ENCODE measurements around the gene KRTAP10-2. TPM values are rescaled to one million over a fixed set of nuclear protein-coding genes. Genes with fewer than 3 reads are reported as not detected.

Gene KRTAP10-2
- total RNA-seq, 2 experiments from 2014 or later = not detected

DNA sequence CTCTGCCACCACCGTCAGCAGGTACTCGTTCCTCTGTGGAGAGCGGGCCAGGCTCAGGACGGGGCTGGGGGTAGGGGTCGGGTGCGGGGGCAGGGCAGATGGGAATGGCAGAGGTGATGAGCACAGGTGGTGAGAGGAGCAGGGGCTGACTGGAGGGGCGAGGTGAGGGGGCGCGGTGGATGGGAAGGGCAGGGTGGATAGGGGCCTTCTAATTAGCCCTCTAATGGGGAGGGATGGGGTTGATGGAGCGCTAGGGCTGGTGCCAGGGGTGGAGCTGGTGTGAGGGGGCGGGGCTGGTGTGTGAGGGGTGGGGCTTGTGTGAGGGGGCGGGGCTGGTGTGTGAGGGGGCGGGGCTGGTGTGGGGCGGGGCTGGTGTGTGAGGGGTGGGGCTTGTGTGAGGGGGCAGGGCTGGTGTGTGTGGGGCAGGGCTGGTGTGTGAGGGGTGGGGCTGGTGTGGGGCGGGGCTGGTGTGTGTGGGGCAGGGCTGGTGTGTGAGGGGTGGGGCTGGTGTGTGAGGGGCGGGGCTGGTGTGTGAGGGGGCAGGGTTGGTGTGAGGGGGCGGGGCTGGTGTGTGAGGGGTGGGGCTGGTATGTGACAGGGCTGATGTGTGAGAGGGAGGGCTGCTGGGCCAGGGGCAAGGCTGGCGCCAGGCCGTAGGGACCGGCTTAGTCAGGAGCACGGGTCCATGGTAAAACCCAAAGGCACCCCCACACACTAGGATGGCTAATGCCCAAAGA is 17.2 kb downstream of the KRTAP10-2 start:
- intact Hi-C loops (cut with micrococcal nuclease; ENCODE audit: unreplicated experiment) = no loop called here
- no peak for TF ChIP-seq CTCF (conservative IDR thresholded peaks at IDR 0.05; ENCODE audit: low read length)
- no peak for TF ChIP-seq EZH2phosphoT487 (IDR thresholded peaks at IDR 0.05; ENCODE audit: borderline replicate concordance, low read depth, low read length)
- no peaks in the 10 kb centered on the region for H3K79me2 ChIP-seq (ENCODE audit: insufficient read depth, low read depth, low read length)
- ChIA-PET CTCF (ENCODE audit: unreplicated experiment) (no interaction called here), POLR2A (no interaction called here)
- H3K9me3 ChIP-seq (ENCODE audit: low read length) = no peaks in the 10 kb centered on the region
- no peak overlapping the region for H3K4me3 ChIP-seq (ENCODE audit: low read depth, low read length, poor library complexity, severe bottlenecking)
- no peak overlapping the region for H3K4me2 ChIP-seq (ENCODE audit: low read length)
- H4K20me1 ChIP-seq (ENCODE audit: insufficient read depth, low read length) = no peaks in the 10 kb centered on the region
- no peak overlapping the region for H2AFZ ChIP-seq (ENCODE audit: low read length)
- no TSS peak for BruUV-seq (replicated peaks)
- no peaks in the 10 kb centered on the region for H3K4me1 ChIP-seq (ENCODE audit: insufficient read depth, low read length, poor library complexity, severe bottlenecking)
- no peak overlapping the region for H3K27ac ChIP-seq (ENCODE audit: low read depth, low read length, poor library complexity, severe bottlenecking)
- H3K9me2 ChIP-seq (ENCODE audit: insufficient read depth, low read length) = no peaks in the 10 kb centered on the region
- no peaks in the 10 kb centered on the region for H3K36me3 ChIP-seq (ENCODE audit: insufficient read depth, low read length)
- DNase-seq (ENCODE audit: low spot score) = no peak

GRCh38 chr21:44533121-44533890 is 18.0 kb downstream of the KRTAP10-2 start:
- Histone ChIP-seq H3K36me3 (ENCODE audit: insufficient read depth, low read length) (no peaks in the 10 kb centered on the region), H3K9me2 (ENCODE audit: insufficient read depth, low read length) (no peaks in the 10 kb centered on the region), H3K4me1 (ENCODE audit: insufficient read depth, low read length, poor library complexity, severe bottlenecking) (no peaks in the 10 kb centered on the region), H3K4me3 (ENCODE audit: low read depth, low read length, poor library complexity, severe bottlenecking) (no peak overlapping the region), H3K9me3 (ENCODE audit: low read length) (no peaks in the 10 kb centered on the region), H3K79me2 (ENCODE audit: insufficient read depth, low read depth, low read length) (no peaks in the 10 kb centered on the region), H4K20me1 (ENCODE audit: insufficient read depth, low read length) (no peaks in the 10 kb centered on the region), H2AFZ (ENCODE audit: low read length) (no peak overlapping the region), H3K27ac (ENCODE audit: low read depth, low read length, poor library complexity, severe bottlenecking) (no peak overlapping the region), H3K4me2 (ENCODE audit: low read length) (no peak overlapping the region)
- BruUV-seq (replicated peaks) = no TSS peak
- DNase-seq (ENCODE audit: low spot score) = no peak
- ChIA-PET CTCF (ENCODE audit: unreplicated experiment) (no interaction called here), POLR2A (no interaction called here)
- intact Hi-C loops (cut with micrococcal nuclease; ENCODE audit: unreplicated experiment) = no loop called here
- TF ChIP-seq CTCF (conservative IDR thresholded peaks at IDR 0.05; ENCODE audit: low read length) = no peak
- no peak for TF ChIP-seq EZH2phosphoT487 (IDR thresholded peaks at IDR 0.05; ENCODE audit: borderline replicate concordance, low read depth, low read length)

DNA sequence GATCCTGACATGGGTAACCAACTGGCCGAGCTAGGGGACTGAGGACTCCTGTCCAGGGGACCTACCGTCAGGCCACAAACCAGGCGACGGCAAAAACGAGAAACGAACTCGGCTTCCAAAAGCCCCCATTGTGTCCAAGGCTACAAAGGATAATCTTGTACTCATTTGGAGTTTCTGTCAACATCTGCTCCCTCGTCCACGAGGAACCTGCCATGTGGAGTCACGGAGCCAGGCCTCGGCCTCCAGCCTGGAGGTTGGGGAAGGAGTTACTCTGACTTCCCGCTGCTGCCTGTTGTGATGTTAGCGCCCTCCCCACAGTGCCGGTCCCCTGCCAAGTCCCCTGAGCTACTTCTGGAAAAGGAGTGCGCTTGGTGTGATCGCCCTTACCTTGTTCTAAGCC is 18.6 kb downstream of the KRTAP10-2 start:
- no TSS peak for BruUV-seq (replicated peaks)

More for the DNA sequence above, 18.6 kb downstream of the KRTAP10-2 start:
- POLR2A ChIA-PET = no interaction called here
- Histone ChIP-seq H3K4me2 (ENCODE audit: low read length) (no peak overlapping the region), H4K20me1 (ENCODE audit: insufficient read depth, low read length) (no peaks in the 10 kb centered on the region), H2AFZ (ENCODE audit: low read length) (no peak overlapping the region), H3K4me1 (ENCODE audit: insufficient read depth, low read length, poor library complexity, severe bottlenecking) (no peaks in the 10 kb centered on the region), H3K9me3 (ENCODE audit: low read length) (no peaks in the 10 kb centered on the region), H3K79me2 (ENCODE audit: insufficient read depth, low read depth, low read length) (no peaks in the 10 kb centered on the region), H3K36me3 (ENCODE audit: insufficient read depth, low read length) (no peaks in the 10 kb centered on the region), H3K9me2 (ENCODE audit: insufficient read depth, low read length) (no peaks in the 10 kb centered on the region), H3K4me3 (ENCODE audit: low read depth, low read length, poor library complexity, severe bottlenecking) (no peak overlapping the region), H3K27ac (ENCODE audit: low read depth, low read length, poor library complexity, severe bottlenecking) (no peak overlapping the region)
- no peak for TF ChIP-seq CTCF (conservative IDR thresholded peaks at IDR 0.05; ENCODE audit: low read length)
- no peak for TF ChIP-seq EZH2phosphoT487 (IDR thresholded peaks at IDR 0.05; ENCODE audit: borderline replicate concordance, low read depth, low read length)
- intact Hi-C loops (cut with micrococcal nuclease; ENCODE audit: unreplicated experiment) = no loop called here
- CTCF ChIA-PET (ENCODE audit: unreplicated experiment) = no interaction called here
- no peak for DNase-seq (ENCODE audit: low spot score)
